ENCODE data around the gene TH. TPM values are rescaled to one million over a fixed set of nuclear protein-coding genes. Genes with fewer than 3 reads are reported as not detected.

Gene TH
- total RNA-seq, 2 donors from 2014 or later = not detected

GRCh38 chr11:2165571-2165970, 6.0 kb downstream of the TH start:
- no peak for DNase-seq
- Mint-ChIP-seq H3K9me3 (no peaks in the 10 kb centered on the region), H3K4me1 (no peaks in the 10 kb centered on the region), H3K36me3 (ENCODE audit: low read depth) (no peaks in the 10 kb centered on the region), H3K27me3 (ENCODE audit: insufficient read depth) (peaks cover 3% of the 10 kb centered on the region), H3K4me3 (no peak overlapping the region), H3K27ac (no peak overlapping the region)
- Histone ChIP-seq H3K27me3 (ENCODE audit: control insufficient read depth, insufficient read depth, low read length, poor library complexity, severe bottlenecking) (no peaks in the 10 kb centered on the region), H3K4me1 (ENCODE audit: control insufficient read depth, insufficient read depth, low read length) (no peaks in the 10 kb centered on the region), H3K27ac (ENCODE audit: low read depth, low read length) (no peak overlapping the region), H3K36me3 (ENCODE audit: control insufficient read depth, insufficient read depth, low read length) (no peaks in the 10 kb centered on the region), H3K9me3 (ENCODE audit: control insufficient read depth, low read length) (no peaks in the 10 kb centered on the region), H3K9ac (ENCODE audit: extremely low read depth, low read length, poor library complexity, severe bottlenecking) (no peak overlapping the region), H3K4me3 (ENCODE audit: low read length) (no peak overlapping the region)
- WGBS, 2 experiments (ENCODE audit: insufficient coverage in 1 of 2, insufficient read length in 1 of 2) = 88 to 89% methylated on average over 9 to 13 of the region's 13 CpGs
- no peak for TF ChIP-seq CTCF (conservative IDR thresholded peaks at IDR 0.05)

- H3K27me3 Mint-ChIP-seq (ENCODE audit: insufficient read depth) = peaks cover 3% of the 10 kb centered on the region
- H3K27me3 ChIP-seq (ENCODE audit: control insufficient read depth, insufficient read depth, low read length, poor library complexity, severe bottlenecking) = no peaks in the 10 kb centered on the region
- no peak for DNase-seq
- H3K9ac ChIP-seq (ENCODE audit: extremely low read depth, low read length, poor library complexity, severe bottlenecking) = no peak overlapping the region
- H3K4me1 ChIP-seq (ENCODE audit: control insufficient read depth, insufficient read depth, low read length) = no peaks in the 10 kb centered on the region
- H3K4me1 Mint-ChIP-seq = no peaks in the 10 kb centered on the region
- no peak for TF ChIP-seq CTCF (conservative IDR thresholded peaks at IDR 0.05)
- no peaks in the 10 kb centered on the region for H3K36me3 Mint-ChIP-seq (ENCODE audit: low read depth)
- H3K4me3 Mint-ChIP-seq = no peak overlapping the region
- no peak overlapping the region for H3K27ac Mint-ChIP-seq
- H3K9me3 ChIP-seq (ENCODE audit: control insufficient read depth, low read length) = no peaks in the 10 kb centered on the region
- no peak overlapping the region for H3K4me3 ChIP-seq (ENCODE audit: low read length)
- H3K9me3 Mint-ChIP-seq = no peaks in the 10 kb centered on the region
- WGBS, 2 experiments (ENCODE audit: insufficient coverage in 1 of 2, insufficient read length in 1 of 2) = 92 to 100% methylated on average over 8 to 20 of the region's 20 CpGs
- H3K36me3 ChIP-seq (ENCODE audit: control insufficient read depth, insufficient read depth, low read length) = no peaks in the 10 kb centered on the region
- no peak overlapping the region for H3K27ac ChIP-seq (ENCODE audit: low read depth, low read length)
Measured at GRCh38 chr11:2164861-2165555, 6.6 kb downstream of the TH start.

GRCh38 chr11:2164081-2164480, 7.5 kb downstream of the TH start:
- no peaks in the 10 kb centered on the region for H3K4me1 Mint-ChIP-seq
- H3K4me1 ChIP-seq (ENCODE audit: control insufficient read depth, insufficient read depth, low read length) = no peaks in the 10 kb centered on the region
- no peak overlapping the region for H3K27ac ChIP-seq (ENCODE audit: low read depth, low read length)
- no peak for DNase-seq
- H3K9ac ChIP-seq (ENCODE audit: extremely low read depth, low read length, poor library complexity, severe bottlenecking) = no peak overlapping the region
- no peak overlapping the region for H3K27ac Mint-ChIP-seq
- no peak for TF ChIP-seq CTCF (conservative IDR thresholded peaks at IDR 0.05)
- H3K27me3 Mint-ChIP-seq (ENCODE audit: insufficient read depth) = peaks cover 3% of the 10 kb centered on the region
- H3K9me3 ChIP-seq (ENCODE audit: control insufficient read depth, low read length) = no peaks in the 10 kb centered on the region
- H3K4me3 ChIP-seq (ENCODE audit: low read length) = no peak overlapping the region
- H3K36me3 Mint-ChIP-seq (ENCODE audit: low read depth) = no peaks in the 10 kb centered on the region
- no peak overlapping the region for H3K4me3 Mint-ChIP-seq
- WGBS, 2 experiments (ENCODE audit: insufficient coverage in 1 of 2, insufficient read length in 1 of 2) = 90 to 93% methylated on average over 15 to 22 of the region's 22 CpGs
- no peaks in the 10 kb centered on the region for H3K27me3 ChIP-seq (ENCODE audit: control insufficient read depth, insufficient read depth, low read length, poor library complexity, severe bottlenecking)
- H3K9me3 Mint-ChIP-seq = no peaks in the 10 kb centered on the region
- no peaks in the 10 kb centered on the region for H3K36me3 ChIP-seq (ENCODE audit: control insufficient read depth, insufficient read depth, low read length)
